HL-60 (cell line): ENCODE measurements around the gene LARP4B.

Experiments
- DNase-seq, 2 experiments: peaks; one replicate each; pipeline ENCODE4 v3.0.0-alpha.2; 2010 to 2020; ENCODE audit warnings: low read depth in 1 of 2, low spot score in 1 of 2
- H3K27ac ChIP-seq: fragments of 250-450 bp; sonication (Bioruptor Pico); replicated peaks from 2 replicates; pipeline ENCODE4 v1.5.1; 2020; ENCODE audit warnings: mild to moderate bottlenecking, moderate library complexity
- H3K27me3 ChIP-seq: fragments of 250-450 bp; sonication (Bioruptor Pico); 2 replicates; pipeline ENCODE4 v1.5.1; 2021; ENCODE audit warnings: mild to moderate bottlenecking, moderate library complexity; ENCODE audit not compliant: insufficient read depth, poor library complexity, severe bottlenecking
- H3K4me3 ChIP-seq: replicated peaks from 2 replicates; pipeline ENCODE4 v1.5.1; 2011; ENCODE audit warnings: mild to moderate bottlenecking, control low read depth, low read length; ENCODE audit not compliant: insufficient read depth
- CTCF ChIP-seq: IDR thresholded peaks from one replicate; pipeline ENCODE4 v1.5.1; 2011; ENCODE audit warnings: low read length, control low read depth, inconsistent platforms; ENCODE audit not compliant: insufficient read depth
- GABPA ChIP-seq: IDR thresholded peaks from 2 replicates; pipeline ENCODE4 v1.6.1; 2012; ENCODE audit warnings: low read depth
- POLR2AphosphoS5 ChIP-seq: IDR thresholded peaks from 2 replicates; pipeline ENCODE4 v1.6.1; 2012; ENCODE audit warnings: low read depth
- REST ChIP-seq: IDR thresholded peaks from 2 replicates; pipeline ENCODE4 v1.6.1; 2012; ENCODE audit warnings: low read depth; ENCODE audit not compliant: insufficient replicate concordance
- SPI1 ChIP-seq: IDR thresholded peaks from 2 replicates; pipeline ENCODE4 v1.6.1; 2012; ENCODE audit warnings: low read depth, mild to moderate bottlenecking, borderline replicate concordance

Gene LARP4B

GRCh38 chr10:822661-823367, 108.7 kb downstream of the LARP4B start:
- H3K27me3 ChIP-seq, result no peaks in the 10 kb centered on the region
- H3K4me3 ChIP-seq, result no peak overlapping the region
- peak; percentile 38 to 56 for DNase-seq
- no peak overlapping the region for H3K27ac ChIP-seq
- TF ChIP-seq SPI1, result no peak
- no peak for TF ChIP-seq POLR2AphosphoS5
- TF ChIP-seq CTCF, result no peak
- no peak for TF ChIP-seq GABPA
- TF ChIP-seq REST, result no peak

- no peak overlapping the region for H3K27ac ChIP-seq
- no peak overlapping the region for H3K4me3 ChIP-seq
- H3K27me3 ChIP-seq, result no peaks in the 10 kb centered on the region
- DNase-seq, result no peak
- TF ChIP-seq GABPA (no peak), SPI1 (no peak), CTCF (no peak), POLR2AphosphoS5 (no peak), REST (no peak)
Observed at GRCh38 chr10:822197-822596, 109.3 kb downstream of the LARP4B start.

- Histone ChIP-seq H3K27ac (no peak overlapping the region), H3K4me3 (no peak overlapping the region), H3K27me3 (no peaks in the 10 kb centered on the region)
- no peak for TF ChIP-seq REST
- no peak; the same call in 1 of the 2 replicates for TF ChIP-seq POLR2AphosphoS5
- TF ChIP-seq GABPA, result no peak
- TF ChIP-seq SPI1, result no peak
- no peak for TF ChIP-seq CTCF
- no peak for DNase-seq
Observed at GRCh38 chr10:821322-821721, 110.2 kb downstream of the LARP4B start.
